ENCODE measurements around the gene MMP10.

DNA sequence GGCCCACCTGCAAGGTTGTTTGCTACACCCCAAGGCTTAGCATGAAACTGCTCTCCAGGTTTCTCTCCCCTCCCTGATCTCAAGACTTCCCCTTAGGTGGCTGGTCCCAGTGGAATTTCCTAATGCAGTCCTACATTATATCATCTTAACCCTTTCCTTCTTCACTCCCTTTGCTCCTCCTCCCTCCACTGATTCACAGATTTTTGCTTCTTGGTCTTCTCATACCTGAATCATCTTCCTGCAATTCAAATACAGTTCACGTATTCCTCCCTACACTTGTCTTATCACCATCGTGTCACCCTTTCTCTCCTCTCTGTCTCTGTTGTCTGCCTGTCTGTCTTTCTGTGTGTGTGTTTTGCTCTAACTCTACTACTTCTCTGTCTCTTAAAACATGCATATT lies 17.0 kb downstream of the MMP10 start:
- TF ChIP-seq, protein P1, sequence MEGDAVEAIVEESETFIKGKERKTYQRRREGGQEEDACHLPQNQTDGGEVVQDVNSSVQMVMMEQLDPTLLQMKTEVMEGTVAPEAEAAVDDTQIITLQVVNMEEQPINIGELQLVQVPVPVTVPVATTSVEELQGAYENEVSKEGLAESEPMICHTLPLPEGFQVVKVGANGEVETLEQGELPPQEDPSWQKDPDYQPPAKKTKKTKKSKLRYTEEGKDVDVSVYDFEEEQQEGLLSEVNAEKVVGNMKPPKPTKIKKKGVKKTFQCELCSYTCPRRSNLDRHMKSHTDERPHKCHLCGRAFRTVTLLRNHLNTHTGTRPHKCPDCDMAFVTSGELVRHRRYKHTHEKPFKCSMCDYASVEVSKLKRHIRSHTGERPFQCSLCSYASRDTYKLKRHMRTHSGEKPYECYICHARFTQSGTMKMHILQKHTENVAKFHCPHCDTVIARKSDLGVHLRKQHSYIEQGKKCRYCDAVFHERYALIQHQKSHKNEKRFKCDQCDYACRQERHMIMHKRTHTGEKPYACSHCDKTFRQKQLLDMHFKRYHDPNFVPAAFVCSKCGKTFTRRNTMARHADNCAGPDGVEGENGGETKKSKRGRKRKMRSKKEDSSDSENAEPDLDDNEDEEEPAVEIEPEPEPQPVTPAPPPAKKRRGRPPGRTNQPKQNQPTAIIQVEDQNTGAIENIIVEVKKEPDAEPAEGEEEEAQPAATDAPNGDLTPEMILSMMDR (IDR thresholded peaks at IDR 0.05): no peak
- TF ChIP-seq EZH2phosphoT487 (IDR thresholded peaks at IDR 0.05): no peak

Measured in neural progenitor cell (in vitro differentiated cells).